Measurements from ENCODE around the gene KCND2. TPM values are rescaled to one million over a fixed set of nuclear protein-coding genes. Genes with fewer than 3 reads are reported as not detected.

The KCND2 gene
- total RNA-seq, 1 donor from 2014 or later, result 0.12 TPM

- no peak for TF ChIP-seq CTCF (conservative IDR thresholded peaks at IDR 0.05; ENCODE audit: low read depth, low read length)
- no peak overlapping the region for H3K4me3 ChIP-seq (ENCODE audit: low read depth, low read length)
- no peak for DNase-seq (ENCODE audit: low read depth)
Measured at GRCh38 chr7:120444650-120445049, 171.7 kb downstream of the KCND2 start.

- no peak for DNase-seq (ENCODE audit: low read depth)
- H3K4me3 ChIP-seq (ENCODE audit: low read depth, low read length), result no peak overlapping the region
- no peak for TF ChIP-seq CTCF (conservative IDR thresholded peaks at IDR 0.05; ENCODE audit: low read depth, low read length)
Measured at GRCh38 chr7:120445276-120445675, 172.3 kb downstream of the KCND2 start.

GRCh38 chr7:120452665-120453064, 179.7 kb downstream of the KCND2 start:
- no peak for DNase-seq (ENCODE audit: low read depth)
- TF ChIP-seq CTCF (conservative IDR thresholded peaks at IDR 0.05; ENCODE audit: low read depth, low read length), result no peak

GRCh38 chr7:120456699-120457098, 183.7 kb downstream of the KCND2 start:
- H3K4me3 ChIP-seq (ENCODE audit: low read depth, low read length), result no peak overlapping the region
- TF ChIP-seq CTCF (conservative IDR thresholded peaks at IDR 0.05; ENCODE audit: low read depth, low read length), result no peak

More at GRCh38 chr7:120452665-120453064, 179.7 kb downstream of the KCND2 start:
- H3K4me3 ChIP-seq (ENCODE audit: low read depth, low read length), result no peak overlapping the region

GRCh38 chr7:120460949-120461348, 188.0 kb downstream of the KCND2 start:
- DNase-seq (ENCODE audit: low read depth), result no peak
- no peak for TF ChIP-seq CTCF (conservative IDR thresholded peaks at IDR 0.05; ENCODE audit: low read depth, low read length)
- H3K4me3 ChIP-seq (ENCODE audit: low read depth, low read length), result no peak overlapping the region

More at GRCh38 chr7:120456699-120457098, 183.7 kb downstream of the KCND2 start:
- no peak for DNase-seq (ENCODE audit: low read depth)

- no peak for DNase-seq (ENCODE audit: low read depth)
- TF ChIP-seq CTCF (conservative IDR thresholded peaks at IDR 0.05; ENCODE audit: low read depth, low read length), result no peak
- H3K4me3 ChIP-seq (ENCODE audit: low read depth, low read length), result no peak overlapping the region
Measured at GRCh38 chr7:120462991-120463390, 190.0 kb downstream of the KCND2 start.

GRCh38 chr7:120464104-120464503, 191.1 kb downstream of the KCND2 start:
- no peak for TF ChIP-seq CTCF (conservative IDR thresholded peaks at IDR 0.05; ENCODE audit: low read depth, low read length)
- no peak for DNase-seq (ENCODE audit: low read depth)
- H3K4me3 ChIP-seq (ENCODE audit: low read depth, low read length), result no peak overlapping the region

Data from epithelial cell of proximal tubule (primary cell).